K562 (cell line): ENCODE measurements around the gene INCENP. TPM values are rescaled to one million over a fixed set of nuclear protein-coding genes. Genes with fewer than 3 reads are reported as not detected.

Source experiments
- ATAC-seq: fragments of 200-7000 bp; cut with Tn5 transposase; 3 replicates; pipeline ENCODE4 v1.9.1; 2020; ENCODE audit warnings: moderate library complexity
- BruUV-seq: library from RNA; stranded (reverse); fragments of 400-500 nt; replicated peaks from 2 replicates; lab custom pipeline; 2021; lab: Mats Ljungman, UMichigan
- CTCF ChIA-PET: fragments of 300-600 bp; formaldehyde crosslinking; extraction: SDS; loops from one replicate; lab custom pipeline; 2021; ENCODE audit warnings: low intra/inter-chr PET ratio; lab: Yijun Ruan, JAX
- POLR2A ChIA-PET: fragments of 300-600, 350-650 bp; sonication (Branson Sonifier 250); formaldehyde crosslinking; extraction: SDS; loops from one replicate; lab custom pipeline; 2021; ENCODE audit warnings: antibody characterized with exemption, inconsistent platforms; lab: Yijun Ruan, JAX
- DNase-seq, 4 experiments: peaks; one replicate each; pipeline versions ENCODE4 v3.0.0 to v3.0.0-alpha.2; 2011 to 2018; ENCODE audit warnings: low spot score in 3 of 4, mixed read lengths in 3 of 4; ENCODE audit errors: extremely low read depth in 1 of 4
- FAIRE-seq: peaks from 2 replicates; lab custom pipeline; 2011; peaks lifted over from hg19 to GRCh38; lab: Jason Lieb, UNC
- H2AFZ ChIP-seq: 2 replicates; pipeline ENCODE4 v1.6.0; 2011; ENCODE audit warnings: low read depth, low read length, control low read depth, inconsistent platforms
- H3K27ac ChIP-seq: fragments of 200-600 bp; 3 replicates; pipeline ENCODE4 v1.8.0; 2011; ENCODE audit warnings: low read depth, mild to moderate bottlenecking, control low read depth, inconsistent platforms, low read length, moderate library complexity, mixed read lengths; ENCODE audit errors: extremely low read depth
- H3K27me3 ChIP-seq, 2 experiments: fragments of 300-600 bp in 1 of 2; 2 replicates in 1 of 2; 3 replicates in 1 of 2; pipeline versions ENCODE4 v1.6.0 to v1.8.0; 2011; ENCODE audit warnings: inconsistent platforms in 2 of 2, low read length in 2 of 2, mild to moderate bottlenecking in 1 of 2, mixed read lengths in 1 of 2, moderate library complexity in 1 of 2; ENCODE audit not compliant: control insufficient read depth in 2 of 2, insufficient read depth in 2 of 2
- H3K36me3 ChIP-seq: fragments of 300-600 bp; 3 replicates; pipeline ENCODE4 v1.8.0; 2011; ENCODE audit warnings: mild to moderate bottlenecking, low read length, inconsistent platforms; ENCODE audit not compliant: control insufficient read depth, insufficient read depth
- H3K4me1 ChIP-seq, 2 experiments: fragments of 200-600 bp in 1 of 2; replicated peaks in 1 of 2; 2 replicates in 1 of 2; 3 replicates in 1 of 2; pipeline versions ENCODE4 v1.5.1 to v1.8.0; 2011; ENCODE audit warnings: inconsistent platforms in 2 of 2, low read length in 2 of 2, mild to moderate bottlenecking in 1 of 2, mixed read lengths in 1 of 2, moderate library complexity in 1 of 2; ENCODE audit not compliant: control insufficient read depth in 2 of 2, insufficient read depth in 2 of 2
- H3K4me2 ChIP-seq: 2 replicates; pipeline ENCODE4 v1.6.1; 2011; ENCODE audit warnings: low read length, control low read depth, inconsistent platforms, mixed read lengths; ENCODE audit not compliant: insufficient read depth
- H3K4me3 ChIP-seq: fragments of 200-600 bp; sonication (generic), shearing (Covaris generic); 2 replicates; pipeline ENCODE4 v1.5.1; 2016; ENCODE audit warnings: control low read depth, inconsistent platforms
- H3K79me2 ChIP-seq: fragments of 200-600 bp; 3 replicates; pipeline ENCODE4 v1.8.0; 2011; ENCODE audit warnings: low read length, inconsistent platforms; ENCODE audit not compliant: control insufficient read depth, insufficient read depth
- H3K9ac ChIP-seq, 2 experiments: 2 replicates each; pipeline versions ENCODE4 v1.6.0 to v1.6.1; 2011; ENCODE audit warnings: low read depth in 2 of 2, low read length in 2 of 2, control low read depth in 1 of 2, inconsistent platforms in 1 of 2, mild to moderate bottlenecking in 1 of 2, mixed read lengths in 1 of 2; ENCODE audit not compliant: insufficient read depth in 1 of 2
- H3K9me1 ChIP-seq: one replicate; pipeline ENCODE4 v1.6.0; 2011; ENCODE audit warnings: inconsistent platforms, mild to moderate bottlenecking, low read length, moderate library complexity; ENCODE audit not compliant: control insufficient read depth, insufficient read depth
- H3K9me3 ChIP-seq: replicated peaks from 2 replicates; pipeline ENCODE4 v1.5.1; 2011; ENCODE audit warnings: low read depth, low read length, inconsistent platforms; ENCODE audit not compliant: control insufficient read depth, insufficient read depth
- H4K20me1 ChIP-seq: replicated peaks from 2 replicates; pipeline ENCODE4 v1.6.1; 2011; ENCODE audit warnings: low read length, inconsistent platforms, mixed read lengths; ENCODE audit not compliant: control insufficient read depth, insufficient read depth
- CBX8 ChIP-seq: fragments of 200-600 bp; sonication (generic); IDR thresholded peaks from 2 replicates; pipeline ENCODE4 v1.6.1; 2012; ENCODE audit warnings: borderline replicate concordance, mixed run types, low read depth, mild to moderate bottlenecking, moderate library complexity, mixed read lengths, low read length, control low read depth, inconsistent platforms; ENCODE audit not compliant: poor library complexity, severe bottlenecking; ENCODE audit errors: extremely low read depth
- IFI16 ChIP-seq: fragments of 250-450 bp; sonication (Bioruptor Pico); IDR thresholded peaks from 2 replicates; pipeline ENCODE4 v2.1.2; 2022; ENCODE audit warnings: mild to moderate bottlenecking, inconsistent platforms
- MCM3 ChIP-seq: fragments of 450-650 bp; IDR thresholded peaks from 2 replicates; pipeline ENCODE4 v1.6.1; 2016
- NR4A1 ChIP-seq, 2 experiments: fragments of 250-450 bp in 1 of 2; fragments of 450-650 bp in 1 of 2; sonication (Bioruptor Pico) in 1 of 2; IDR thresholded peaks; 2 replicates each; pipeline versions ENCODE4 v1.4.0 to v1.6.1; 2016 to 2020; ENCODE audit warnings: mild to moderate bottlenecking in 2 of 2, missing compliant biosample characterization in 1 of 2, missing genetic modification characterization in 1 of 2, moderate library complexity in 1 of 2
- PML ChIP-seq: IDR thresholded peaks from 2 replicates; pipeline ENCODE4 v1.6.1; 2012; ENCODE audit warnings: low read length, inconsistent platforms
- SMAD3 ChIP-seq: fragments of 450-650 bp; formaldehyde crosslinking; conservative IDR thresholded peaks from 2 replicates; pipeline ENCODE4 v1.4.0; 2020; ENCODE audit warnings: mild to moderate bottlenecking
- SMC3 ChIP-seq: conservative IDR thresholded peaks from 2 replicates; pipeline ENCODE4 v1.6.1; 2011; ENCODE audit warnings: low read depth, low read length, improper control_type of control experiment; ENCODE audit not compliant: insufficient read depth
- TCFL5 ChIP-seq: fragments of 250-450 bp; sonication (Bioruptor Pico); conservative IDR thresholded peaks from 2 replicates; pipeline ENCODE4 v1.6.1; 2021; ENCODE audit warnings: mild to moderate bottlenecking, moderate library complexity, matching md5 sums
- TGIF2 ChIP-seq: sonication (generic); formaldehyde crosslinking; IDR thresholded peaks from 2 replicates; pipeline ENCODE4 v1.8.1; 2022; ENCODE audit warnings: mild to moderate bottlenecking, missing genetic modification reagents, moderate library complexity
- ZNF224 ChIP-seq: sonication (generic); formaldehyde crosslinking; IDR thresholded peaks from 2 replicates; pipeline ENCODE4 v1.8.0; 2022; ENCODE audit warnings: mild to moderate bottlenecking, missing genetic modification reagents
- ZNF518B ChIP-seq: fragments of 250-450 bp; sonication (Bioruptor Pico); IDR thresholded peaks from 2 replicates; pipeline ENCODE4 v1.5.0; 2021; ENCODE audit warnings: mild to moderate bottlenecking, moderate library complexity
- ZNF586 ChIP-seq: fragments of 450-650 bp; formaldehyde crosslinking; conservative IDR thresholded peaks from 2 replicates; pipeline ENCODE4 v1.4.0; 2020; ENCODE audit warnings: mild to moderate bottlenecking, moderate library complexity
- WGBS: fragments of 100-300 bp; shearing (Covaris generic); methylation state at CpG from one replicate; pipeline ENCODE4 v1.1.6; 2016; ENCODE audit warnings: low coverage, mixed read lengths; ENCODE audit not compliant: insufficient coverage; ENCODE audit errors: missing lambda C conversion rate; 5-methylcytosine and 5-hydroxymethylcytosine counted together
- in situ Hi-C: fragments of 300-500 bp; cut with MboI; formaldehyde crosslinking; loops from 4 replicates; pipeline ENCODE4 v1.15.0; 2018; ENCODE audit warnings: inconsistent platforms, mixed read lengths
- intact Hi-C: fragments of 100-400 bp; cut with micrococcal nuclease; formaldehyde crosslinking; loops from 2 replicates; pipeline ENCODE4 v1.14.2; 2022
- polyA plus RNA-seq, 8 experiments: library from polyadenylated mRNA; depleted of rRNA in 4 of 8; stranded (reverse) in 5 of 8; unstranded in 3 of 8; fragments of >200 nt; fragmentation: Nextera tagmentation in 2 of 8; fragmentation: Illumina TruSeq in 1 of 8; extraction: Ambion mirVana in 2 of 8; extraction: Trizol in 1 of 8; gene quantifications; 2 replicates each; pipeline versions ENCODE4 v1.2.1 to v1.2.3, GENCODE V29; 2011 to 2014; ENCODE audit warnings: inconsistent platforms in 1 of 8, missing spikeins in 1 of 8
- total RNA-seq, 7 experiments: library from RNA; depleted of rRNA in 6 of 7; stranded (reverse); fragments of >200 nt in 6 of 7; fragmentation: Illumina TruSeq in 2 of 7; extraction: Trizol in 2 of 7; gene quantifications; 2 replicates each; pipeline versions ENCODE4 v1.2.1 to v1.2.3, GENCODE V29; 2011 to 2021; ENCODE audit warnings: low replicate concordance in 1 of 7

Gene INCENP
- total and polyA plus RNA-seq, 9 of the 15 experiments (the other 6 are each of a cell fraction or from before 2014, with no cell fraction given), result 1.1 to 97.9 (median 28.2) TPM

- no peak overlapping the region for H3K4me2 ChIP-seq
- intact Hi-C loops, result no loop called here
- BruUV-seq, result no TSS peak
- H2AFZ ChIP-seq, result no peak overlapping the region
- TF ChIP-seq ZNF586 (CRISPR knock-in tag) (no peak), ZNF224 (no peak), IFI16 (CRISPR knock-in tag) (no peak), ZNF518B (CRISPR knock-in tag) (no peak), NR4A1 (CRISPR knock-in tag; IDR thresholded peaks at IDR 0.05) (no peak), NR4A1 (tag; IDR thresholded peaks at IDR 0.05) (no peak), TCFL5 (CRISPR knock-in tag) (no peak), SMC3 (no peak), SMAD3 (CRISPR knock-in tag) (no peak), TGIF2 (CRISPR knock-in tag) (no peak), PML (no peak), CBX8 (no peak), MCM3 (no peak)
- TF ChIP-seq, all 486 proteins: peak for 0
- in situ Hi-C loops, result no loop called here
- H3K4me3 ChIP-seq, result no peak overlapping the region
- DNase-seq, result no peak
- H3K27me3 ChIP-seq, result peaks cover 5 to 22% of the 10 kb centered on the region in 2 experiments; a peak in 4 of 5 replicates
- no peaks in the 10 kb centered on the region for H4K20me1 ChIP-seq
- H3K9me3 ChIP-seq, result no peaks in the 10 kb centered on the region
- no peaks in the 10 kb centered on the region for H3K36me3 ChIP-seq
- WGBS, result 3% methylated on average over 3 of the region's 3 CpGs
- H3K9ac ChIP-seq, result no peak overlapping the region
- ChIA-PET POLR2A (no interaction called here), CTCF (no interaction called here)
- H3K79me2 ChIP-seq, result no peaks in the 10 kb centered on the region
- no peaks in the 10 kb centered on the region for H3K4me1 ChIP-seq
- no peak for ATAC-seq
- no peaks in the 10 kb centered on the region for H3K9me1 ChIP-seq
- FAIRE-seq, result no peak
- no peak overlapping the region for H3K27ac ChIP-seq
Observed at GRCh38 chr11:62176766-62177165, 53.0 kb downstream of the INCENP start.
